ENCODE data around the gene KCTD19.

DNA sequence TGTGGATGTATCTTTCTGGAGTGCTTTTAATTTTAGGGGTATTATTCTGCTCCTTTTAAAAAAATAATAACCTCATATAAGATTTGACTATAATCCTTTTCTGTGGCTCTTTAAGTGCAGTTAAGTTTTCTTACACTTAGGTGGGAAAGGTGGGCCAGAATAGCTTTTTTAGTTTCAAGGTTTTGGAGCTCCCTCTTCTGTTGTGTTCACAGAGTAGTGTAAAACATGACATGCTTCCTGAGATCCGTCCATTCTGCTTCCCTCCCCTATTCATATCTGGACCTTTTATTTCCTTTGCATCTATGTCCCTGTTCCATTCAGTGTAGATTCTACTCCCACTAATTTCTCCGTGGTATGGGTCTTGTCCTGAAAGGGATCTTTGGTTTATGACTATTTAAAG is 12.9 kb upstream of the KCTD19 start:
- no peak for TF ChIP-seq POLR2AphosphoS5 (IDR thresholded peaks at IDR 0.05)
- TF ChIP-seq, protein P1, sequence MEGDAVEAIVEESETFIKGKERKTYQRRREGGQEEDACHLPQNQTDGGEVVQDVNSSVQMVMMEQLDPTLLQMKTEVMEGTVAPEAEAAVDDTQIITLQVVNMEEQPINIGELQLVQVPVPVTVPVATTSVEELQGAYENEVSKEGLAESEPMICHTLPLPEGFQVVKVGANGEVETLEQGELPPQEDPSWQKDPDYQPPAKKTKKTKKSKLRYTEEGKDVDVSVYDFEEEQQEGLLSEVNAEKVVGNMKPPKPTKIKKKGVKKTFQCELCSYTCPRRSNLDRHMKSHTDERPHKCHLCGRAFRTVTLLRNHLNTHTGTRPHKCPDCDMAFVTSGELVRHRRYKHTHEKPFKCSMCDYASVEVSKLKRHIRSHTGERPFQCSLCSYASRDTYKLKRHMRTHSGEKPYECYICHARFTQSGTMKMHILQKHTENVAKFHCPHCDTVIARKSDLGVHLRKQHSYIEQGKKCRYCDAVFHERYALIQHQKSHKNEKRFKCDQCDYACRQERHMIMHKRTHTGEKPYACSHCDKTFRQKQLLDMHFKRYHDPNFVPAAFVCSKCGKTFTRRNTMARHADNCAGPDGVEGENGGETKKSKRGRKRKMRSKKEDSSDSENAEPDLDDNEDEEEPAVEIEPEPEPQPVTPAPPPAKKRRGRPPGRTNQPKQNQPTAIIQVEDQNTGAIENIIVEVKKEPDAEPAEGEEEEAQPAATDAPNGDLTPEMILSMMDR (IDR thresholded peaks at IDR 0.05), result no peak

Measured in prostate gland (tissue), 2 donors.